ENCODE results near the gene ANAPC2. TPM values are rescaled to one million over a fixed set of nuclear protein-coding genes. Genes with fewer than 3 reads are reported as not detected.

The ANAPC2 gene
- total RNA-seq, 3 donors from 2014 or later (not counting 1 experiment from before 2014, with no cell fraction given) = 146 to 172 (median 171) TPM

DNA sequence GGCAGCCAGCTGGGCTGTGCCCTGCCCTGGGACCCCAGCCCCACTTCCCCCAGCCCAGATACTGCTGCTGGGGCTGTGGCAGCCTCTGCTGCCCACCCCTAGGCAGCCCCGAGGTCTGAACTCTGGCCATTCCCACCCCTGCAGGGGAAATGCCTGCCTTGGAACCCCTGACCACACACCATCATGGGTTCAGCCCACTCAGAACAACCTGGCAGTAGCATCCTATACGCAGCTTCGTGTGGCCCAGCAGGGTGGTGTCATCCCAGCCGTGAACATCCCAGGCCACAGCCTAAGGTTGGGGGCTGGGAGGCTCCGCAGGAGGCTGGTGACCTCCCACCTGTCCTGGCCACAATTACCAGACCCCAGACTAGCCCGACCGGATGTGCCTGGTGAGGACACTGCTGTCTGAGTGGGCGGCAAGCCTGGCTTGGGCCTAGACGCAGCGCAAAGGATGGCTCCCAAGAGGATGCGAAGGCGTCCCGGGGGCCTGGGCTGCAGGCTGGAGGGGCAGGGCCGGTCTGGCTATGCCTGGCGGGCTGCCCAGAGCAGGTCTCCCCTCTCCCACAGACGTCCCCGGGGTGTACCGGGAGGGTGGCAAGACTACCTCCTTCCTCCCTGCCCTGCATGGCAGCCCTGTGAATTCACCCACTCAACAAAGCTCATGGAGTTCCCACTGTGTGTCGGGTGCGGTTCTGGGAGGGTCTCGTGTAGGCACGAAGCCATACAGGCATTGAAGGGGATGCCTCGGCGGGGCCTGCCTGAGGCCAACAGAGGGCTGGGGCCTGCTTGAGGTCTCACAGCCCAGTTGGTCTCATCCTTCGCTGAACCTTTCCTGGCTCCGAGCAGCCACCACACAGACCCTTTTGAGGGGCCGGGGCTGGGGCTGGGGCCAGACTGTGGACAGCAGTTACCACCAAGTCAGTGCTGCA lies 40.9 kb upstream of the ANAPC2 start:
- peaks cover 9% of the 10 kb centered on the region for H3K27me3 ChIP-seq (ENCODE audit: control insufficient read depth, insufficient read depth, low read length)
- WGBS (ENCODE audit: insufficient coverage) = 71% methylated on average over 27 of the region's 27 CpGs
- H3K27ac ChIP-seq (ENCODE audit: low read length) = no peak overlapping the region
- no peaks in the 10 kb centered on the region for H3K36me3 Mint-ChIP-seq
- H3K4me3 ChIP-seq (ENCODE audit: low read length) = no peak overlapping the region
- H3K4me1 Mint-ChIP-seq = peaks cover 5% of the 10 kb centered on the region in 2 donors
- intact Hi-C loops (cut with micrococcal nuclease) = loop anchor here (5.0 kb wide), 2 partner anchors 112 to 182 kb away; partner anchors contain the start of gene NPDC1
- ATAC-seq (no peak), DNase-seq (no peak)
- H3K4me3 Mint-ChIP-seq = no peak overlapping the region
- no peak overlapping the region for H3K27ac Mint-ChIP-seq
- H3K36me3 ChIP-seq (ENCODE audit: control insufficient read depth, insufficient read depth, low read length) = no peaks in the 10 kb centered on the region
- no peaks in the 10 kb centered on the region for H3K9me3 ChIP-seq (ENCODE audit: control insufficient read depth, insufficient read depth, low read length)
- H3K4me1 ChIP-seq (ENCODE audit: control insufficient read depth, insufficient read depth, low read length) = peaks cover 16% of the 10 kb centered on the region
- peaks cover 0 to 3% of the 10 kb centered on the region in 2 donors for H3K27me3 Mint-ChIP-seq (ENCODE audit: low read depth in 2 of 2)
- H3K9me3 Mint-ChIP-seq = no peaks in the 10 kb centered on the region
- TF ChIP-seq, protein P1, sequence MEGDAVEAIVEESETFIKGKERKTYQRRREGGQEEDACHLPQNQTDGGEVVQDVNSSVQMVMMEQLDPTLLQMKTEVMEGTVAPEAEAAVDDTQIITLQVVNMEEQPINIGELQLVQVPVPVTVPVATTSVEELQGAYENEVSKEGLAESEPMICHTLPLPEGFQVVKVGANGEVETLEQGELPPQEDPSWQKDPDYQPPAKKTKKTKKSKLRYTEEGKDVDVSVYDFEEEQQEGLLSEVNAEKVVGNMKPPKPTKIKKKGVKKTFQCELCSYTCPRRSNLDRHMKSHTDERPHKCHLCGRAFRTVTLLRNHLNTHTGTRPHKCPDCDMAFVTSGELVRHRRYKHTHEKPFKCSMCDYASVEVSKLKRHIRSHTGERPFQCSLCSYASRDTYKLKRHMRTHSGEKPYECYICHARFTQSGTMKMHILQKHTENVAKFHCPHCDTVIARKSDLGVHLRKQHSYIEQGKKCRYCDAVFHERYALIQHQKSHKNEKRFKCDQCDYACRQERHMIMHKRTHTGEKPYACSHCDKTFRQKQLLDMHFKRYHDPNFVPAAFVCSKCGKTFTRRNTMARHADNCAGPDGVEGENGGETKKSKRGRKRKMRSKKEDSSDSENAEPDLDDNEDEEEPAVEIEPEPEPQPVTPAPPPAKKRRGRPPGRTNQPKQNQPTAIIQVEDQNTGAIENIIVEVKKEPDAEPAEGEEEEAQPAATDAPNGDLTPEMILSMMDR (IDR thresholded peaks at IDR 0.05) = no peak

DNA sequence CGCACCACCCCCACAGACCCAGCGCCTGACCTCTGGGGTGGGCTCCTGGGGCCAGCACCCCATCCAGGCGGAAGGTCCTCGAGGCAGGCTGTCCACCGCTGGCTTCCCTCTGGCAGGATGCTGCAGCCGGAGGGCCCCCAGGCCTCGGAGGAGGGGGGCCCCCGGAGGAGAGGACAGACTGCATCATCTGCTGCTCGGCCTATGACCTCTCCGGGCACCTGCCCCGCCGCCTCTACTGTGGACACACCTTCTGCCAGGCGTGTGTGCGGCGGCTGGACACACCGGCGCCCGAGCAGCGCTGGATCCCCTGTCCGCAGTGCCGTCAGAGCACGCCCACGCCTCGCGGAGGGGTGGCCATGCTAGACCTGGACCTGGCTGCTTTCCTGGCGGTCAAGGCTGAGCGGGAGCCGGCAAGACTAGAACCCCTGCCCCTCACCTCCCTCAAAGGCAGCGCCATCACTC lies 40.2 kb upstream of the ANAPC2 start:
- Mint-ChIP-seq H3K27ac (no peak overlapping the region), H3K27me3 (ENCODE audit: low read depth in 2 of 2) (peaks cover 0 to 3% of the 10 kb centered on the region in 2 donors), H3K36me3 (no peaks in the 10 kb centered on the region), H3K4me3 (no peak overlapping the region), H3K9me3 (no peaks in the 10 kb centered on the region), H3K4me1 (peaks cover 5% of the 10 kb centered on the region in 2 donors)
- no peak for DNase-seq
- TF ChIP-seq, protein P1 (IDR thresholded peaks at IDR 0.05) = no peak
- intact Hi-C loops (cut with micrococcal nuclease) = loop anchor here (5.0 kb wide), 2 partner anchors 111 to 181 kb away; partner anchors contain the start of gene NPDC1
- Histone ChIP-seq H3K36me3 (ENCODE audit: control insufficient read depth, insufficient read depth, low read length) (no peaks in the 10 kb centered on the region), H3K4me3 (ENCODE audit: low read length) (no peak overlapping the region), H3K27ac (ENCODE audit: low read length) (no peak overlapping the region), H3K4me1 (ENCODE audit: control insufficient read depth, insufficient read depth, low read length) (peaks cover 21% of the 10 kb centered on the region), H3K27me3 (ENCODE audit: control insufficient read depth, insufficient read depth, low read length) (peaks cover 9% of the 10 kb centered on the region), H3K9me3 (ENCODE audit: control insufficient read depth, insufficient read depth, low read length) (no peaks in the 10 kb centered on the region)
- 74% methylated on average over 29 of the region's 29 CpGs for WGBS (ENCODE audit: insufficient coverage)
- ATAC-seq = no peak

DNA sequence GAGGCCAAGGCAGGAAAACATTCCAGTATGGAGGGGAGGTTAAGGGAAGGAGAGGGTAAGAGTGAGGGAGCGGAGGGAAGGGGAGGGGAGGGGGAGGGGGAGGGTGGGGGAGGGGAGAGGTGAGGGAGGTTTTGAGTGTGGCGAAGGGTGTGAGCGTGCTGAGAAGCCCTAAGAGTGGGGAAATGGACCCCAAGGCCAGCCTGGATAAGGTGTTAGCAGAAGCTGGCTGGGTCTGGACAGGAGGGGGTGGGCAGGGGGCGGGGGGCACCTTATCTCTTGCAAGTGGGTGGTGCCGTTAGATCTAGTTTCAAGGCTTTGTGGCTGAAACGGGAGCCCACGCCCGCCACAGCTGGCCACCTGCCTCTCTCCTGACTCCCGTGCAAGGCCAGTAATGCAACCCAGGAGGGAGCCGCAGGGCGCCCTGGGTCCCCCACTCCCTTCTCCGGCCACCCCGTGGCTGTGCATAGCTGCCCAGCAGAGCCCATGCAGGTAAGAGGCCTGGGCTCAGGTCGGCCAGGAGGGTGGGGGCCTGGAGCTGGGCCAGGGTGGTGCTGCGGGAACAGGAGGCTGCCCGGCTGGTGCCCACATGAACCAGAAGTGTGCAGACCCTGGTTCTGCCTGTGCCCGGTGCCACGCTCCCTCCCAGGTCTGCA lies 39.6 kb upstream of the ANAPC2 start:
- Mint-ChIP-seq H3K4me3 (no peak overlapping the region), H3K27me3 (ENCODE audit: low read depth in 2 of 2) (peaks cover 0 to 3% of the 10 kb centered on the region in 2 donors), H3K36me3 (no peaks in the 10 kb centered on the region), H3K4me1 (peaks cover 5 to 8% of the 10 kb centered on the region in 2 donors), H3K9me3 (no peaks in the 10 kb centered on the region), H3K27ac (no peak overlapping the region)
- DNase-seq (no peak), ATAC-seq (no peak)
- Histone ChIP-seq H3K27ac (ENCODE audit: low read length) (no peak overlapping the region), H3K36me3 (ENCODE audit: control insufficient read depth, insufficient read depth, low read length) (no peaks in the 10 kb centered on the region), H3K9me3 (ENCODE audit: control insufficient read depth, insufficient read depth, low read length) (no peaks in the 10 kb centered on the region), H3K4me3 (ENCODE audit: low read length) (no peak overlapping the region), H3K4me1 (ENCODE audit: control insufficient read depth, insufficient read depth, low read length) (peaks cover 23% of the 10 kb centered on the region), H3K27me3 (ENCODE audit: control insufficient read depth, insufficient read depth, low read length) (peaks cover 9% of the 10 kb centered on the region)
- 48% methylated on average over 17 of the region's 18 CpGs for WGBS (ENCODE audit: insufficient coverage)
- TF ChIP-seq, protein P1 (IDR thresholded peaks at IDR 0.05) = no peak
- intact Hi-C loops (cut with micrococcal nuclease) = loop anchor here (5.0 kb wide), 2 partner anchors 111 to 181 kb away; partner anchors contain the start of gene NPDC1

Data from natural killer cell (primary cell).